ENCODE measurements around the gene RABAC1.
A peak's percentile ranks its signal among the peaks of the same experiment; 100 is the strongest.

DNA sequence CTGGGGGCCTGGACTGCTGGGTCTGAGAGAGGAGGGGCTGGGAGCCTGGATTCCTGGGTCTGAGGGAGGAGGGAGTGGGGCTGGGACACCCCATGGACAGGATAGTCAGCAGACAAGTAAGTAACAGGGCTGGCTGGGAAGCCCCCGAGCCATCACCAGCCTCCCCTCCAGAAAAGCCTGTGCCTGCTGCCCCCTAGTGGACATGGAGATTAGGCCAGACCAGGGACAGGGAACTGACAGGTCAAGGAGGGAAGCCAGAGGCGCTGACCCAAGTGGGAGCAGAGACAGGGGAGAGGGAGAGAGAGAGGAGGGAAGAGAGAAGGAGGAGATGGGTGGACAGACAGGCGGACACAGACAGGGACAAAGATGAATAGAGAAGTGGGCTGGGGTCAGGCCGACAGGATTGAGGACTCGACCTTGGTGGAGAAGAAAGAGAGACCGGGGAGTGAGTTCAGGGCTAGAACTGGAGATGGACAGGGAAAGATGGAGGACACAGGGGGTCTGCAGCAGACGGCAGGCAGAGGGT lies 24.2 kb downstream of the RABAC1 start:
- TF ChIP-seq, protein P1, sequence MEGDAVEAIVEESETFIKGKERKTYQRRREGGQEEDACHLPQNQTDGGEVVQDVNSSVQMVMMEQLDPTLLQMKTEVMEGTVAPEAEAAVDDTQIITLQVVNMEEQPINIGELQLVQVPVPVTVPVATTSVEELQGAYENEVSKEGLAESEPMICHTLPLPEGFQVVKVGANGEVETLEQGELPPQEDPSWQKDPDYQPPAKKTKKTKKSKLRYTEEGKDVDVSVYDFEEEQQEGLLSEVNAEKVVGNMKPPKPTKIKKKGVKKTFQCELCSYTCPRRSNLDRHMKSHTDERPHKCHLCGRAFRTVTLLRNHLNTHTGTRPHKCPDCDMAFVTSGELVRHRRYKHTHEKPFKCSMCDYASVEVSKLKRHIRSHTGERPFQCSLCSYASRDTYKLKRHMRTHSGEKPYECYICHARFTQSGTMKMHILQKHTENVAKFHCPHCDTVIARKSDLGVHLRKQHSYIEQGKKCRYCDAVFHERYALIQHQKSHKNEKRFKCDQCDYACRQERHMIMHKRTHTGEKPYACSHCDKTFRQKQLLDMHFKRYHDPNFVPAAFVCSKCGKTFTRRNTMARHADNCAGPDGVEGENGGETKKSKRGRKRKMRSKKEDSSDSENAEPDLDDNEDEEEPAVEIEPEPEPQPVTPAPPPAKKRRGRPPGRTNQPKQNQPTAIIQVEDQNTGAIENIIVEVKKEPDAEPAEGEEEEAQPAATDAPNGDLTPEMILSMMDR (IDR thresholded peaks at IDR 0.05): peak; percentile 94
- no peak for TF ChIP-seq ZFX (IDR thresholded peaks at IDR 0.05; ENCODE audit: borderline replicate concordance)

Measured in 22Rv1 (cell line).